Fibroblast of the aortic adventitia (primary cell): ENCODE data around the gene TMEM43. TPM values are rescaled to one million over a fixed set of nuclear protein-coding genes. Genes with fewer than 3 reads are reported as not detected.

Source experiments
- DNase-seq: peaks from one replicate; pipeline ENCODE4 v3.0.0-alpha.2; 2010; ENCODE audit warnings: low read depth
- H3K4me3 ChIP-seq: 2 replicates; pipeline ENCODE4 v1.5.1; 2011; ENCODE audit warnings: low read depth, mild to moderate bottlenecking, control low read depth, low read length, moderate library complexity
- total RNA-seq: library from RNA; depleted of rRNA; stranded (reverse); fragments of >200 nt; gene quantifications from 2 replicates; pipeline ENCODE4 v1.2.3, GENCODE V29; 2012; ENCODE audit warnings: low replicate concordance
- TF ChIP-seq, protein P1 (sequence below): IDR thresholded peaks from 2 replicates; pipeline ENCODE4 v1.5.1; 2011; ENCODE audit warnings: mild to moderate bottlenecking, low read length, control low read depth, inconsistent platforms; ENCODE audit not compliant: insufficient read depth

The TMEM43 gene
- total RNA-seq, 1 donor = 134 TPM

GRCh38 chr3:14123308-14124222 is 1.3 kb upstream of the TMEM43 start:
- peak; percentile 16 for DNase-seq
- TF ChIP-seq, protein P1, sequence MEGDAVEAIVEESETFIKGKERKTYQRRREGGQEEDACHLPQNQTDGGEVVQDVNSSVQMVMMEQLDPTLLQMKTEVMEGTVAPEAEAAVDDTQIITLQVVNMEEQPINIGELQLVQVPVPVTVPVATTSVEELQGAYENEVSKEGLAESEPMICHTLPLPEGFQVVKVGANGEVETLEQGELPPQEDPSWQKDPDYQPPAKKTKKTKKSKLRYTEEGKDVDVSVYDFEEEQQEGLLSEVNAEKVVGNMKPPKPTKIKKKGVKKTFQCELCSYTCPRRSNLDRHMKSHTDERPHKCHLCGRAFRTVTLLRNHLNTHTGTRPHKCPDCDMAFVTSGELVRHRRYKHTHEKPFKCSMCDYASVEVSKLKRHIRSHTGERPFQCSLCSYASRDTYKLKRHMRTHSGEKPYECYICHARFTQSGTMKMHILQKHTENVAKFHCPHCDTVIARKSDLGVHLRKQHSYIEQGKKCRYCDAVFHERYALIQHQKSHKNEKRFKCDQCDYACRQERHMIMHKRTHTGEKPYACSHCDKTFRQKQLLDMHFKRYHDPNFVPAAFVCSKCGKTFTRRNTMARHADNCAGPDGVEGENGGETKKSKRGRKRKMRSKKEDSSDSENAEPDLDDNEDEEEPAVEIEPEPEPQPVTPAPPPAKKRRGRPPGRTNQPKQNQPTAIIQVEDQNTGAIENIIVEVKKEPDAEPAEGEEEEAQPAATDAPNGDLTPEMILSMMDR = no peak
- peak overlapping the region; percentile 98 for H3K4me3 ChIP-seq

DNA sequence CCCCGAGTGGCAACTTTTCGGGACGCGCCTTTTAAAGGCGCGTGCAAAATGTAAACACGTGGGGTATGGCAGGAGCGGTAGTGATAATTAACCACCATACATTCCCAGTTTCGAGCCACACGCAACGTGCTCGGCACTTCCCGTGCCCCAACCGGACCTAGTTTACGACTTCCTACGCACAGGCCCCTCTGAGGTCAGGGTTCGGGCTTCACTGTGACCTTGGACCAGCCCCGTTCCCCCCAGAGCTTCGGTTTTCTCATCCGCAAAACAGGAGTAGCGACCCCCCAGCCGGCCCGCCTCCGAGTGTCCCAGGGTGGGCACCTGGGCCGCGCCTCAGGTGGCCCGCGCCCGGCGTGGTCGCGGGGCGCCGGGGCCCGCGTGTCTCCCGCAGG is 633 bp upstream of the TMEM43 start:
- DNase-seq = peak; percentile 39

GRCh38 chr3:14125193-14126016 is 553 bp downstream of the TMEM43 start:
- TF ChIP-seq, protein P1 = peak; percentile 33
- peak overlapping the region; percentile 98 for H3K4me3 ChIP-seq
- peak; percentile 96 for DNase-seq

More for the DNA sequence above, 633 bp upstream of the TMEM43 start:
- TF ChIP-seq, protein P1 = no peak
- peak overlapping the region; percentile 98 for H3K4me3 ChIP-seq

GRCh38 chr3:14126017-14126886 is 1.4 kb downstream of the TMEM43 start:
- TF ChIP-seq, protein P1 = no peak
- no peak for DNase-seq
- peak overlapping the region; percentile 98 for H3K4me3 ChIP-seq

- DNase-seq = no peak
- TF ChIP-seq, protein P1 = no peak
- peak overlapping the region; percentile 98 for H3K4me3 ChIP-seq
These were observed 2.1 kb downstream of the TMEM43 start for GRCh38 chr3:14126887-14127505.
